Muscle of leg (tissue), 11 donors: ENCODE data around the gene IQCK. TPM values are rescaled to one million over a fixed set of nuclear protein-coding genes. Genes with fewer than 3 reads are reported as not detected.
A peak's percentile ranks its signal among the peaks of the same experiment; 100 is the strongest.

ENCODE experiments used
- DNase-seq: peaks from one replicate; pipeline ENCODE4 v3.0.0; 2013
- H3K27ac ChIP-seq: one replicate; pipeline ENCODE4 v1.5.1; 2013; ENCODE audit warnings: mild to moderate bottlenecking, low read length, control low read depth
- H3K27me3 ChIP-seq: one replicate; pipeline ENCODE4 v1.6.1; 2013; ENCODE audit warnings: low read length; ENCODE audit not compliant: control insufficient read depth, insufficient read depth
- H3K36me3 ChIP-seq: one replicate; pipeline ENCODE4 v1.6.1; 2013; ENCODE audit warnings: low read length; ENCODE audit not compliant: control insufficient read depth, insufficient read depth
- H3K4me1 ChIP-seq: one replicate; pipeline ENCODE4 v1.6.1; 2013; ENCODE audit warnings: low read length; ENCODE audit not compliant: control insufficient read depth, insufficient read depth
- H3K4me3 ChIP-seq: one replicate; pipeline ENCODE4 v1.5.1; 2013; ENCODE audit warnings: low read length, control low read depth
- H3K9me3 ChIP-seq: replicated peaks from 2 replicates; pipeline ENCODE4 v1.6.1; 2013; ENCODE audit warnings: low read depth, low read length; ENCODE audit not compliant: control insufficient read depth
- WGBS: methylation state at CpG from one replicate; pipeline ENCODE4 v1.1.5; 2013; ENCODE audit warnings: missing lambda C conversion rate; ENCODE audit not compliant: insufficient coverage; 5-methylcytosine and 5-hydroxymethylcytosine counted together
- polyA plus RNA-seq, 8 donors: library from polyadenylated mRNA; unstranded; fragments of 120-200 nt; gene quantifications; one replicate each; pipeline versions ENCODE4 v1.2.1 to v1.2.3, GENCODE V29; 2013; ENCODE audit warnings: inconsistent platforms in 1 of 8, low replicate concordance in 1 of 8; ENCODE audit not compliant: insufficient read length in 8 of 8, insufficient read depth in 1 of 8
- total RNA-seq: library from RNA; stranded (reverse); fragments of 120-200 nt; gene quantifications from one replicate; pipeline ENCODE4 v1.2.4, GENCODE V29; 2013

IQCK gene
- total and polyA plus RNA-seq, 9 donors, result 10.2 to 15.2 (median 14.7) TPM

DNA sequence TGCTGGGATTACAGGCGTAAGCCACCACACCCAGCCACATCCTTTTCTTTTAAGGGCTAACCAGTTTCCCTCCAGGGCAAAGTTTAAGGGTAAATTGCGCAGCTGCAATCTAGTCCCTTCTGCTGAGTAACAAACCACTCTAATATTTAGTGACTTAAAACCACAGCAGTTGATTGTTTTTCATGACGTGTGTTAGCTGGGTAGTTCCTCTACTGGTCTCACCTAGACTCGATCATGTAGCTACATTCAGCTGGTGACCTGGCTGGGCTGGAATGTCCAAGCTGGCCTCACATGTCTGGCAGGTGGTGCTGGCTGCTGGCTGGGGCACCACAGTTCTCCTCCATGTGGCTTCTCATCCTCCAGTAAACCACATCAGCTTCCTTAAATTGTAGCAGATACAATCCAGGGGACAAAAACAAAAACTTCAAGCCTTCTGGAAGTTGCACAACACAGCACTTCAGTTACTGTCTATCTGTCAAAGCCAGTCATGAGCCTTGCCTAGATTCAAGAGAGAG lies 91.1 kb downstream of the IQCK start:
- peaks cover 18% of the 10 kb centered on the region for H3K9me3 ChIP-seq
- H3K27me3 ChIP-seq, result no peaks in the 10 kb centered on the region
- DNase-seq, result peak; percentile 61
- H3K4me1 ChIP-seq, result peaks cover 25% of the 10 kb centered on the region
- H3K27ac ChIP-seq, result peak overlapping the region; percentile 65
- H3K36me3 ChIP-seq, result no peaks in the 10 kb centered on the region
- H3K4me3 ChIP-seq, result no peak overlapping the region
- WGBS, result no CpG with 5 or more reads among the region's 4 CpGs

DNA sequence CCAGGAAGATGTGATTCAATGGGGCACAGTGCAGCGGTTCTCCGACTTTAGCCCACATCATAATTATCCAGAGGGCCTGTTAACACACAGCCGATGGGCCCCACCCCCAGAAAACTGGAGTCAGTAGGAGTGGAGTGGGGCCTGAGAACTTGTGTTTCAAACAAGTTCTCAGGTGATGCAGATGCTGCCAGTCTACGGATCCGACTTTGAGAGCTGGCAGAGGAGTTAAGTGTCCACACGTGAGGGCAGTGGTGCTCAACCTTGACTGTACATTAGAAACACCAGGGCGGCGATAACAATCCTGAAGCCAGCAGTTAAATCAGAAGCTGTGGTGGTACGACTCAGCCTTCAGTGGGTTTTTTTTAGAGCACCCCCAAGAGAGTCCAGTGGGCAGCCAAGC lies 91.6 kb downstream of the IQCK start:
- Histone ChIP-seq H3K36me3 (no peaks in the 10 kb centered on the region), H3K4me3 (no peak overlapping the region), H3K9me3 (peaks cover 18% of the 10 kb centered on the region), H3K27me3 (no peaks in the 10 kb centered on the region), H3K27ac (peak overlapping the region; percentile 65), H3K4me1 (peaks cover 20% of the 10 kb centered on the region)
- WGBS, result 95% methylated on average over 8 of the region's 9 CpGs
- DNase-seq, result no peak

DNA sequence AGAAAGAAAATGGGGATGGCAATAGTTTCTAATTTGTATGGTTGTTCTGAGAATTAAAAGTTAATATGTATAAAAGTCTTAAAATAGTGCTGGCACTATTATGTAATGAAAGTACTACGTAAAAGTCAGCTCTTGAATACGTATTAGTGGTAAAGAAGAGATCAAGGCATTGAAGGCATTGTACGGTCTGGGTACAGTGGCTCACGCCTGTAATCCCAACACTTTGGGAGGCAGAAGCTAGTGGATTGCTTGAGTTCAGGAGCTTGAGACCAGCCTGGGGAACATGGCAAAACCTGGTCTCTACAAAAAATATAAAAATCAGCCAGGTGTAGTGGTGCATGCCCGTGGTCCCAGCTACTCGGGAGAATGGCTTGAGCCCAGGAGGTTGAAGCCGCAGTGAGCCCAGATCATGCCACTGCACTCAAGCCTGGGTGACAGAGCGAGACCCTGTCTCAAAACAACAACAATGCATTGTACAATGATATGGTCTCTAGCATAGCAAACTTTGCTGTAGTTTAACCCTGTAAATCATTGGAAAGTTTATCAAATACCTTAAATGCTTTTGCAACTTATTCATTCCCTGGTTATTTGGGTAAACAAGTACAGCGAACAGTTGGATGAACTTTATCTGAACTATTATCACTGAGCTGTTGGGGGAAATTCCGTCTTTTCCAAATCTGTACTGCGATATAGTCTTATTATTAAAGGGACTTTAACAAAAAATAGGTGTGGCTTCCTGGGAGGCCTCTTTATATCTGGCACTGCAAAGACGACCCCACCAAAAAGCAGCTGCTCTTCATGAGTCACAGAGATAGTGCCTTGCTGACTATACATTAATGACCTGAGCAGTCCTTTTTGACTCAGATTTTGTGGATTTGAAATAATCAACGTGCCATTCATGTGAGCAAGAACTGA lies 93.0 kb downstream of the IQCK start:
- peak; percentile 82 for DNase-seq
- WGBS, result 59% methylated on average over 4 of the region's 13 CpGs
- Histone ChIP-seq H3K27me3 (no peaks in the 10 kb centered on the region), H3K27ac (peak overlapping the region; percentile 65), H3K4me3 (no peak overlapping the region), H3K36me3 (no peaks in the 10 kb centered on the region), H3K9me3 (peaks cover 11% of the 10 kb centered on the region), H3K4me1 (peaks cover 16% of the 10 kb centered on the region)

DNA sequence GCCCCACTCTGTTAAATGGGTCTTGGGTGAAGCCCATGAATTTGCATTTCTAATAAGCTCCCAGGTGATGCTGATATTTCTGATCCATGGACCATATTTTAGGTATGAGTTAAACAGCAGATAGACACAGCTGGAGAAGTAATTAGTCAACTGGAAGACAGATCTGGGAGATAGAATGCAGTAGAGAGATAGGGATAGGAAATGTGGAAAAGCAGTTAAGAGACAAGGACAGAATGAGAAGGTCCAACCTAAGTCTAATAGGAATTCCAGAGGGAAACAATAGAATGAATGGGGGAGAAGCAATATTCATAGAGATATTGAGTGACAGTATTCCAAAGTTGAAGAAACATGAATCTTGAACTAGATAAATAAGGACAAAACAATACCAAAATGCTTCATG lies 94.9 kb downstream of the IQCK start:
- no peak for DNase-seq
- Histone ChIP-seq H3K4me3 (no peak overlapping the region), H3K27me3 (no peaks in the 10 kb centered on the region), H3K27ac (no peak overlapping the region), H3K4me1 (peaks cover 14% of the 10 kb centered on the region), H3K9me3 (peaks cover 7% of the 10 kb centered on the region), H3K36me3 (no peaks in the 10 kb centered on the region)

DNA sequence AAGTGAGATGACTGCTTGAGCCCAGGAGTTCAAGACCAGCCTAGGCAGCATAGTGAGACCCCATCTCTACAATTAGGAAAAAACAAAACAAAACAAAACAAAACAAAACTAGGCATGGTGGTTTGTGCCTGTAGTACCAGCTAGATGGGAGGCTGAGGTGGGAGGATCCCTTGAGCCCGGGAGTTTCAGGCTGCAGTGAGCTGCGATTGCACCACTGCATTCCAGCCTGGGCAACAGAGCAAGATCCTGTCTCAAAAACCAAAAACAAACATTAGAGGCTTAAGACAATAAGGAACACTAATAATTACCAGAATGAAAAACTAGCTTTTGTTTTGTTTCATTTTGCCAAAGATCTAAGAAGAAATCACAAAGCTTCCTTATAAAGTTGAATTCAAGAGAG lies 97.3 kb downstream of the IQCK start:
- H3K27ac ChIP-seq, result peak overlapping the region; percentile 48
- no peaks in the 10 kb centered on the region for H3K36me3 ChIP-seq
- peaks cover 6% of the 10 kb centered on the region for H3K4me1 ChIP-seq
- H3K4me3 ChIP-seq, result no peak overlapping the region
- DNase-seq, result no peak
- WGBS, result no CpG with 5 or more reads among the region's 2 CpGs
- H3K9me3 ChIP-seq, result peaks cover 7% of the 10 kb centered on the region
- H3K27me3 ChIP-seq, result no peaks in the 10 kb centered on the region

DNA sequence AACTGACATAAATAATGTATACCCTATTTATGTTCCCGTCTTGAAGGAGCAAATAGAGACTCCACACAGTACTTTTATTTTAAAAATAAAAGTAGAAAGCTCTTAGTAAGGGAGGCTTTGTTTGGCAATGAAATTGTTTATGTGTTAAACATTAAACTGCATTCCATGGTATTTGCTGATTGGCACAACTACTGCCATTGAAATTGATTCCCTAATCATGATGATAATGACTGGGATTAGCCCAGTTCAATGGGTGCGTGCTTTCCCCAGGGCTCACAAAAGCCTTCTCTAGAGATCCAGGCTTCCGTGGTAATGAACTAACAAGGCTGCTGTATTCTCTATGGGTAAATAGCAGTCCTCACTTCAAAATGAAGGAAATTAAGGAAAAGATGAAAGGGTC lies 99.1 kb downstream of the IQCK start:
- Histone ChIP-seq H3K27ac (no peak overlapping the region), H3K9me3 (peaks cover 7% of the 10 kb centered on the region), H3K4me1 (no peaks in the 10 kb centered on the region), H3K36me3 (no peaks in the 10 kb centered on the region), H3K4me3 (no peak overlapping the region), H3K27me3 (no peaks in the 10 kb centered on the region)
- no CpG with 5 or more reads among the region's 3 CpGs for WGBS
- DNase-seq, result no peak

DNA sequence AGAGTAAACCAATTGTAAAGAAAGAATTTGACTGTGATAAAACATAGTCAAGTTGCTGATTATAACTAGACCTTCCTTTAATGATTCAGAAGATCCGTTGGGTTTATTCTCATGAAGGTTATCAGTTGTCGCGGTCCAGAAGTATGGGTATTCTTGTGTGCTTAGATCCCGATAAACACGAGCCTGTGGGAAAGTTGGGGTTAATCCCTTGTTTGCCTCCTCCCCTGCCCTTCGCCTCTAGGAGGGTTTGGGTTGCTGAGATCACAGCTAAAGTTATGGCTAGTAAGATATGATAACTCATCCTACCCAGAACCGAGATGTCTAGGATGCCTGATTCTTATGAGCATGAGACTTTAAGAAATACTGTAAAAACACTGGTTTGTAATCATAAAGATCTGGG lies 99.8 kb downstream of the IQCK start:
- peaks cover 6% of the 10 kb centered on the region for H3K9me3 ChIP-seq
- H3K36me3 ChIP-seq, result no peaks in the 10 kb centered on the region
- no peak overlapping the region for H3K4me3 ChIP-seq
- no peak for DNase-seq
- H3K27ac ChIP-seq, result no peak overlapping the region
- H3K27me3 ChIP-seq, result no peaks in the 10 kb centered on the region
- no peaks in the 10 kb centered on the region for H3K4me1 ChIP-seq
- WGBS, result 87% methylated on average over 3 of the region's 7 CpGs

DNA sequence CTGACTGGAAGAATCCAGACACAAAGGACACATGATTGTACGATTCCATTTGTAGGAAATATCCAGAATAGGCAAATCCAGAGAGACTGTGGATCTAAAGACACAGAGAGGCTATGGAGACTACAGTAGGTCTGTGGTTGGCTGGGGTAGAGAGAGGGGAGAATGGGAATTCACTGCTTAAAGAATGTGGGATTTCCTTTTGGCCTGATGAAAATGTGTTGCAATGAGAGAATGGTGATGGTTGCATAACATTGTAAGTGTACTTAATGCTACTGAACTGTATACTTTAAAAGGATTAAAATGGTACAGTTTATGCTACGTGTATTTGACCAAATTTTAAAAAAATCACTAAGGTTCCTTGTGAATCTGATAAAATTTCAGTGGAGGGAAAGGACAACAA lies 104.5 kb downstream of the IQCK start:
- Histone ChIP-seq H3K36me3 (no peaks in the 10 kb centered on the region), H3K4me1 (no peaks in the 10 kb centered on the region), H3K4me3 (no peak overlapping the region), H3K27ac (no peak overlapping the region), H3K9me3 (no peaks in the 10 kb centered on the region), H3K27me3 (no peaks in the 10 kb centered on the region)
- peak; percentile 67 for DNase-seq
- 45% methylated on average over 2 of the region's 2 CpGs for WGBS

DNA sequence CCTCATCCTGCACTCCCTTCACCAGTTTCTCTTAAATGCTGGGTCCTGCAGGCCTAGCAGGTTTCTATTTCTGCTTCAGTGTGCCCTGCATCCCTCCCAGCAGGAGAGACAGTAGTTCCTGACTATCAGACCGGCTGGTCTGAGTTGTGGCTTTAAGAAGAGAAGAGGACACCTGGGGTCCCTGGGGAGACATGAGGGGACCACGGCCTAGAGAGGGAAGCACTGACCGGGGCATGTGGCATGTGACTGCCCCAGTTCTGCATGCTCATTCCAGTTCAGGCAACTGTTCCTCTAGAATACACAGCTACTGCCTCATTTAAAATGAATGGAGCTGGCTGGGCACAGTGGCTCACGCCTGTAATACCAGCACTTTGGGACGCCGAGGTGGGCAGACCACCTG lies 105.3 kb downstream of the IQCK start:
- H3K36me3 ChIP-seq, result no peaks in the 10 kb centered on the region
- no peaks in the 10 kb centered on the region for H3K4me1 ChIP-seq
- H3K9me3 ChIP-seq, result no peaks in the 10 kb centered on the region
- no peak for DNase-seq
- H3K4me3 ChIP-seq, result no peak overlapping the region
- H3K27ac ChIP-seq, result no peak overlapping the region
- 71% methylated on average over 6 of the region's 6 CpGs for WGBS
- H3K27me3 ChIP-seq, result no peaks in the 10 kb centered on the region

DNA sequence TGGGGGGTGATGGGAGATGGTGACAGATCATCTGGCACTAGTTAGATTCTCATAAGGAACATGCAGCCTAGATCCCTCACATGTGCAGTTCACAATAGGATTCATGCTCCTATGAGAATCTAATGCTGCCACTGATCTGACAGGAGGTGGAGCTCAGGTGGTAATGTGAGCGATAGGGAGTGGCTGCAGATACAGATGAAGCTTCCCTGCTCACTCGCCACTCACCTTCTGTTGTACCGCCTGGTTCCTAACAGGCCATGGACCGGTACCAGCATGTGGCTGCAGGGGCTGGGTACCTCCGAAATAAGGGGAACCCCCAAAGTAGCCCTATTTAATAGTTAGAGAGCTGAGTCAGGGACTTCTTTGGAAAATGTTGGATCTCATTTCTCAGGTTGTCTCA lies 106.1 kb downstream of the IQCK start:
- H3K4me3 ChIP-seq, result no peak overlapping the region
- no CpG with 5 or more reads among the region's 5 CpGs for WGBS
- no peaks in the 10 kb centered on the region for H3K4me1 ChIP-seq

More for the DNA sequence above, 106.1 kb downstream of the IQCK start:
- no peaks in the 10 kb centered on the region for H3K27me3 ChIP-seq
- no peaks in the 10 kb centered on the region for H3K36me3 ChIP-seq
- no peaks in the 10 kb centered on the region for H3K9me3 ChIP-seq
- no peak for DNase-seq
- no peak overlapping the region for H3K27ac ChIP-seq
